IPS-18a (cell line): ENCODE measurements around the gene CBR3.
"Not testable (repeated sequence)": the region's sequence is repeated elsewhere in the genome, so short reads cannot be mapped to it uniquely, and the experiment has no call there.

Experiments used
- H3K27ac ChIP-seq: one replicate; pipeline ENCODE4 v1.5.1; 2013; ENCODE audit warnings: low read length
- H3K27me3 ChIP-seq: one replicate; pipeline ENCODE4 v1.6.1; 2013; ENCODE audit warnings: mild to moderate bottlenecking, low read length; ENCODE audit not compliant: control insufficient read depth, insufficient read depth
- H3K36me3 ChIP-seq: one replicate; pipeline ENCODE4 v1.6.1; 2013; ENCODE audit warnings: low read depth, low read length; ENCODE audit not compliant: control insufficient read depth
- H3K4me1 ChIP-seq: one replicate; pipeline ENCODE4 v1.6.1; 2013; ENCODE audit warnings: low read depth, low read length; ENCODE audit not compliant: control insufficient read depth
- H3K4me3 ChIP-seq: one replicate; pipeline ENCODE4 v1.5.1; 2013; ENCODE audit warnings: low read length
- H3K9ac ChIP-seq: one replicate; pipeline ENCODE4 v1.6.1; 2013; ENCODE audit warnings: mild to moderate bottlenecking, low read length, moderate library complexity
- H3K9me3 ChIP-seq: one replicate; pipeline ENCODE4 v1.6.1; 2013; ENCODE audit warnings: low read depth, low read length; ENCODE audit not compliant: control insufficient read depth

CBR3 gene

GRCh38 chr21:36122977-36123376, 11.9 kb upstream of the CBR3 start:
- H3K27me3 ChIP-seq: no peaks in the 10 kb centered on the region
- no peak overlapping the region for H3K27ac ChIP-seq
- no peak overlapping the region for H3K4me3 ChIP-seq
- H3K9ac ChIP-seq: no peak overlapping the region
- H3K9me3 ChIP-seq: no peaks in the 10 kb centered on the region
- H3K4me1 ChIP-seq: no peaks in the 10 kb centered on the region
- H3K36me3 ChIP-seq: no peaks in the 10 kb centered on the region

DNA sequence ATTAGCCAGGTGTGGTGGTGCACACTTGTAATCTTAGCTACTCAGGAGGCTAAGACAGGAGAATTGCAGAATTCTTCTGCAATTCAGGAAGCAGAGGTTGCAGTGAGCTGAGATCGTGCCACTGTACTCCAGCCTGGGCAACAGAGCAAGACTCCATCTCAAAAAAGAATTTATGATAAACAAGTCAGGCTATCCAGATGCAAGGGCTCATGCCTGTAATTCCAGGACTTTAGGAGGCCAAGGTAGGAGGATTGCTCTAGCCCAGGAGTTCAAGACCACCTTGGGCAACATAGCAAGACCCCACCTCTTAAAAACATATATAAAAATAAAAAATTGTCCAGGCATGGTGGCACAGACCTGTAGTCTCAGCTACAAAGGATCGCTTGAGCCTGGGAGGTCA, 10.5 kb upstream of the CBR3 start:
- no peaks in the 10 kb centered on the region for H3K36me3 ChIP-seq
- no peak overlapping the region for H3K4me3 ChIP-seq
- H3K9ac ChIP-seq: no peak overlapping the region
- peaks cover 3% of the 10 kb centered on the region for H3K4me1 ChIP-seq
- H3K27ac ChIP-seq: no peak overlapping the region
- no peaks in the 10 kb centered on the region for H3K27me3 ChIP-seq
- no peaks in the 10 kb centered on the region for H3K9me3 ChIP-seq

DNA sequence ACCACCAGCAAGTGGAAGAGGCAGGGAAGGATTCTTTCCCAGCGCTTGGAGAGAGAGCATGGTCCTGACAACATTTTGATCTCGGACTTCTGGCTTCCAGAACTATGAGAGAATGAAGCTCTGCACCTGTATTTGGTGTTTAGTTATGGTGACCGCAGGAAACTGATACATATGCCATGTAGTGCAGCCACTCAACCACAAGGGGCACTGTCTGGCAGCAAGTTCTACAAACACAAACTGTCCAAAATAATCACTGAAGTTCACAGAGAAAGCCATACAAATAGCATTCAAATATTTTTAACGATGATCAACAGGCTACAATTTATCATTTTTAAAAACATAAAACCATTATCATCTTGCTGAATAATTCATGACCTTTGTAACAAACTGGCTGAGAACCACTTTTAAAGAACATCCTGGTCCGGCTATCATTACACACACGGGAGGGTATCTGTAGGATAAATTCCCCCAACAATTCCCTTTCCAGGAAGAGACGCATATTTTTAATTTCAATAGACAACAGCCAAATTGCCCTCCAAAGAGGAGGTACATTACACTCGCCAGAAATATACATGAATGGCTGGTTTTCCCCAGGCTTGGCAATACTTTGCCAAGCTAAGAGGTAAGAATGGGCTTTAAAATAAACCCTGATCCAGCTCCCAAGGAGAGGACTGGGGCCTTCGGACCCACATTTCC, 9.2 kb upstream of the CBR3 start:
- Histone ChIP-seq H3K9ac (no peak overlapping the region), H3K27ac (no peak overlapping the region), H3K9me3 (no peaks in the 10 kb centered on the region), H3K4me3 (no peak overlapping the region), H3K36me3 (no peaks in the 10 kb centered on the region), H3K4me1 (peaks cover 3% of the 10 kb centered on the region), H3K27me3 (peaks cover 2% of the 10 kb centered on the region)

GRCh38 chr21:36126208-36126565, 8.7 kb upstream of the CBR3 start:
- H3K27me3 ChIP-seq: peaks cover 7% of the 10 kb centered on the region
- no peak overlapping the region for H3K9ac ChIP-seq
- no peak overlapping the region for H3K4me3 ChIP-seq
- H3K27ac ChIP-seq: no peak overlapping the region
- peaks cover 3% of the 10 kb centered on the region for H3K4me1 ChIP-seq
- H3K9me3 ChIP-seq: no peaks in the 10 kb centered on the region
- H3K36me3 ChIP-seq: no peaks in the 10 kb centered on the region

DNA sequence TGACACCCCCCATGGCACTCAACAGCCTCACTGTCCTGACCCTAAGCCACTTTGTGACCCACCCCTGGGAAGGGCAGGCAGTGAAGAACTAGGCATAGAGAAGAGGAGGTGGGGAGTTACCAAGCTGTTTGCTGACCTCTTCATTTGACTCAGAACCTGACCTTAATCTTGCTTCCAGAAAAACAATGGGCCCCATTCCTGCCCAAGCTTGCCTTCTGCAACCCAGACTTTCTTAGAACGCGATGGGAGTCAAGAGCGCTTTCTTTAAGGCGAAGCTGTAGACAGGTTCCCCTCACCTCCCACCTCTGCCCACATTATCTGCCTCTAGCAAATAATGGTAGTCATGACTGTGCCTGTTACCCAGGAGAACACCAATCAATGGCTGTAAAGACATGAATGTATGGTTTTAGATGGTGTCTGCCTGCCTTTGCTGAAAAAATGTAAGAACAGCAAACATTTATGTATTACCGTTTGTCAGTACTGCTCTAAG, 8.2 kb upstream of the CBR3 start:
- no peak overlapping the region for H3K9ac ChIP-seq
- peaks cover 3% of the 10 kb centered on the region for H3K4me1 ChIP-seq
- H3K4me3 ChIP-seq: no peak overlapping the region
- no peaks in the 10 kb centered on the region for H3K36me3 ChIP-seq
- H3K9me3 ChIP-seq: no peaks in the 10 kb centered on the region
- H3K27me3 ChIP-seq: peaks cover 7% of the 10 kb centered on the region
- no peak overlapping the region for H3K27ac ChIP-seq

DNA sequence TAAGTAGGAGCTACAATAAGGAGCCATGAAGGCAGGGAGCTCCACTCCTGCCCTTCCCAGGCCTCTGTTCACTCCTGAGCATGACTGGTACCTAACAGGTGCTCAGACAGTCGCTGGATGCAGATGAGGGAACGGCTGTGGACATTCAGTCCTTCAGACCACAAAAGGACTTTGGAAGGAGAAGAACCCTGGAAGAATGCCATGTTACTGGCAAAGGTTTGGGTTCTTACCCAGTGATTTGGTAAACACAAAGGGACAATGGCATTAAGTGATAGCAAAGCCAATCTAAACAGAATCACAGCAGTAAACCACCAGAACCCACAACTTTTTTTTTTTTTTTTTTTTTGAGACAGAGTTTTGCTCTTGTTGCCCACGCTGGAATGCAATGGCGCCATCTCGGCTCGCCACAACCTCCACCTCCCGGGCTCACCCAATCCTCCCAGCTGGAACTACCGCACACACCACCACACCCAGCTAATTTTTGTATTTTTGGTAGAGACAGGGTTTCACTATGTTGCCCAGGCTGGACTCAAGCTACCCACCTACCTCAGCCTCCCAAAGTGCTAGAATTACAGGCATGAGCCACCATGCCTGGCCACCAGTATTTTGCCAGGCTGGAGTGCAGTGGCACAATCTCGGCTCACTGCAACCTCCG, 7.5 kb upstream of the CBR3 start:
- H3K36me3 ChIP-seq: no peaks in the 10 kb centered on the region
- H3K9ac ChIP-seq: no peak overlapping the region
- no peak overlapping the region for H3K4me3 ChIP-seq
- no peaks in the 10 kb centered on the region for H3K9me3 ChIP-seq
- peaks cover 13% of the 10 kb centered on the region for H3K27me3 ChIP-seq
- no peak overlapping the region for H3K27ac ChIP-seq
- H3K4me1 ChIP-seq: peaks cover 3% of the 10 kb centered on the region

- Histone ChIP-seq H3K9ac (no peak overlapping the region), H3K4me3 (no peak overlapping the region), H3K36me3 (no peaks in the 10 kb centered on the region), H3K4me1 (peaks cover 3% of the 10 kb centered on the region), H3K27ac (no peak overlapping the region), H3K9me3 (no peaks in the 10 kb centered on the region), H3K27me3 (peaks cover 19% of the 10 kb centered on the region)
These were observed 6.9 kb upstream of the CBR3 start for GRCh38 chr21:36127977-36128376.

DNA sequence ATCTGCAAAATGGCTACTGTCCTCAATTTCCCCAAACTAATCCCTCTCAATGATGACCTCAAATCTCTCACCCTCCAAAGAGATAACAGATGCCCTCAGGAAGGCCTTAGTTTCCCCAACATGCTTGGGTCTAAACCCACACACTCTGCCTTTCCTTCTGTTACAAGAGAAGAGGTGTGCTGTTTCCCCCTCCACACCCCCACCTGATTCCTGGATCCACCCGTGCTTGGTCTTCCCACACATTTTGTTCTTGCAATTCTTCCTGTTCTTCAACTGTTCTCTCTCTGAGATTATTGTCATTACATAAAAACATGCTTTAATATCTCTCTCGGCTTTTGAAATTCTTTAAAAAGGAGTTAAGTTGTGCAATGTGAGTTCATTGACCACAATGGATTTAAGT, 5.7 kb upstream of the CBR3 start:
- H3K4me1 ChIP-seq: peaks cover 4% of the 10 kb centered on the region
- H3K9me3 ChIP-seq: no peaks in the 10 kb centered on the region
- peaks cover 27% of the 10 kb centered on the region for H3K27me3 ChIP-seq
- no peaks in the 10 kb centered on the region for H3K36me3 ChIP-seq
- H3K4me3 ChIP-seq: no peak overlapping the region
- H3K27ac ChIP-seq: no peak overlapping the region
- H3K9ac ChIP-seq: no peak overlapping the region

GRCh38 chr21:36130414-36130762, 4.5 kb upstream of the CBR3 start:
- not testable (repeated sequence) for H3K27ac ChIP-seq, H3K9ac ChIP-seq, H3K36me3 ChIP-seq, H3K4me1 ChIP-seq, H3K9me3 ChIP-seq
- Histone ChIP-seq H3K4me3 (peak overlapping the region; percentile 44), H3K27me3 (peaks cover 39% of the 10 kb centered on the region)

DNA sequence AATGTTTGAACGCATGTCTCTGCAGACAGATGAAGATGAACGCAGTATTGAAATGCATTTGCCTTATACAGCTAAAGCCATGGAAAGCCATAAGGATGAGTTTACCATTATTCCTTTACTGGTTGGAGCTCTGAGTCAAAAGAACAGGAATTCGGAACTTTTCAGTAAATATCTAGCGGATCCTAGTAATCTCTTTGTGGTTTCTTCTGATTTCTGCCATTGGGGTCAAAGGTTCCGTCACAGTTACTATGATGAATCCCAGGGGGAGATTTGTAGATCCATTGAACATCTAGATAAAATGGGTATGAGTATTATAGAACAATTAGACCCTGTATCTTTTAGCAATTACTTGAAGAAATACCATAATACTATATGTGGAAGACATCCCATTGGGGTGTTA, 4.0 kb upstream of the CBR3 start:
- not testable (repeated sequence) for H3K27ac ChIP-seq, H3K36me3 ChIP-seq, H3K9me3 ChIP-seq, H3K4me1 ChIP-seq, H3K9ac ChIP-seq
- Histone ChIP-seq H3K4me3 (peak overlapping the region; percentile 44), H3K27me3 (peaks cover 43% of the 10 kb centered on the region)

GRCh38 chr21:36132696-36133095, 2.2 kb upstream of the CBR3 start:
- Histone ChIP-seq H3K4me3 (no peak overlapping the region), H3K9ac (no peak overlapping the region), H3K9me3 (no peaks in the 10 kb centered on the region), H3K4me1 (peaks cover 11% of the 10 kb centered on the region), H3K27me3 (peaks cover 58% of the 10 kb centered on the region), H3K36me3 (no peaks in the 10 kb centered on the region), H3K27ac (no peak overlapping the region)
